ENCODE results near the gene LYPLAL1.
"Not testable (repeated sequence)": the region's sequence is repeated elsewhere in the genome, so short reads cannot be mapped to it uniquely, and the experiment has no call there.

Gene LYPLAL1

GRCh38 chr1:219215477-219215876, 41.8 kb downstream of the LYPLAL1 start:
- DNase-seq (ENCODE audit: low read depth): no peak

- DNase-seq (ENCODE audit: low read depth): no peak
These were observed 47.3 kb downstream of the LYPLAL1 start for GRCh38 chr1:219220945-219221344.

GRCh38 chr1:219223496-219223895, 49.8 kb downstream of the LYPLAL1 start:
- DNase-seq (ENCODE audit: low read depth): no peak

GRCh38 chr1:219226196-219226595, 52.5 kb downstream of the LYPLAL1 start:
- no peak for DNase-seq (ENCODE audit: low read depth)

GRCh38 chr1:219227360-219228057, 53.8 kb downstream of the LYPLAL1 start:
- no peak for DNase-seq (ENCODE audit: low read depth)

- no peak for DNase-seq (ENCODE audit: low read depth)
These were observed 54.4 kb downstream of the LYPLAL1 start for GRCh38 chr1:219228058-219228419.

- DNase-seq (ENCODE audit: low read depth): no peak
These were observed 59.2 kb downstream of the LYPLAL1 start for GRCh38 chr1:219232890-219233289.

- no peak for DNase-seq (ENCODE audit: low read depth)
These were observed 62.3 kb downstream of the LYPLAL1 start for GRCh38 chr1:219235903-219236481.

GRCh38 chr1:219236933-219237610, 63.4 kb downstream of the LYPLAL1 start:
- DNase-seq (ENCODE audit: low read depth): no peak

- DNase-seq (ENCODE audit: low read depth): no peak
These were observed 65.8 kb downstream of the LYPLAL1 start for GRCh38 chr1:219239518-219239917.

GRCh38 chr1:219244864-219245263, 71.2 kb downstream of the LYPLAL1 start:
- no peak for DNase-seq (ENCODE audit: low read depth)

GRCh38 chr1:219247441-219247840, 73.8 kb downstream of the LYPLAL1 start:
- no peak for DNase-seq (ENCODE audit: low read depth)

- not testable (repeated sequence) for DNase-seq (ENCODE audit: low read depth)
These were observed 76.8 kb downstream of the LYPLAL1 start for GRCh38 chr1:219250468-219250867.

GRCh38 chr1:219257751-219258150, 84.1 kb downstream of the LYPLAL1 start:
- no peak for DNase-seq (ENCODE audit: low read depth)

- DNase-seq (ENCODE audit: low read depth): no peak
These were observed 87.8 kb downstream of the LYPLAL1 start for GRCh38 chr1:219261454-219261853.

All from GM04503 (cell line).